NCI-H2196 (cell line): ENCODE data around the gene ZNF646.
A peak's percentile ranks its signal among the peaks of the same experiment; 100 is the strongest.

ENCODE experiments used
- DNase-seq: peaks from one replicate; lab custom pipeline; 2025; ENCODE audit not compliant: unreplicated experiment; lab: John Stamatoyannopoulos, UW

ZNF646 gene

GRCh38 chr16:31064882-31065461 lies 9.2 kb upstream of the ZNF646 start:
- DNase-seq, result no peak

GRCh38 chr16:31067342-31067741 lies 6.9 kb upstream of the ZNF646 start:
- DNase-seq, result no peak

GRCh38 chr16:31071861-31072260 lies 2.4 kb upstream of the ZNF646 start:
- DNase-seq, result peak; percentile 75

- peak; percentile 46 for DNase-seq
Observed at GRCh38 chr16:31072540-31073141, 1.6 kb upstream of the ZNF646 start.

- DNase-seq, result peak; percentile 90
Observed at GRCh38 chr16:31073142-31073969, 866 bp upstream of the ZNF646 start.

GRCh38 chr16:31074814-31075183 lies 577 bp downstream of the ZNF646 start:
- DNase-seq, result no peak

- no peak for DNase-seq
Observed at GRCh38 chr16:31076319-31076718, 2.1 kb downstream of the ZNF646 start.

- DNase-seq, result no peak
Observed at GRCh38 chr16:31077024-31077423, 2.8 kb downstream of the ZNF646 start.

- DNase-seq, result no peak
Observed at GRCh38 chr16:31077592-31078396, 3.6 kb downstream of the ZNF646 start.

GRCh38 chr16:31078597-31079341 lies 4.5 kb downstream of the ZNF646 start:
- no peak for DNase-seq

- no peak for DNase-seq
Observed at GRCh38 chr16:31079342-31079944, 5.2 kb downstream of the ZNF646 start.

GRCh38 chr16:31080035-31080629 lies 5.9 kb downstream of the ZNF646 start:
- DNase-seq, result no peak

GRCh38 chr16:31080756-31081419 lies 6.7 kb downstream of the ZNF646 start:
- DNase-seq, result no peak

GRCh38 chr16:31081428-31082351 lies 7.5 kb downstream of the ZNF646 start:
- no peak for DNase-seq

- DNase-seq, result no peak
Observed at GRCh38 chr16:31082368-31083045, 8.3 kb downstream of the ZNF646 start.

- DNase-seq, result no peak
Observed at GRCh38 chr16:31083081-31083480, 8.9 kb downstream of the ZNF646 start.

- no peak for DNase-seq
Observed at GRCh38 chr16:31083556-31083955, 9.3 kb downstream of the ZNF646 start.

- DNase-seq, result no peak
Observed at GRCh38 chr16:31083981-31084380, 9.8 kb downstream of the ZNF646 start.
